Measurements from ENCODE around the gene CHGA. TPM values are rescaled to one million over a fixed set of nuclear protein-coding genes. Genes with fewer than 3 reads are reported as not detected.

Gene CHGA
- total RNA-seq, 1 experiment from 2014 or later: not detected

GRCh38 chr14:92959761-92960680 is 37.1 kb downstream of the CHGA start (continued):
- TF ChIP-seq ZBTB33 (IDR thresholded peaks at IDR 0.05; ENCODE audit: extremely low read depth, insufficient replicate concordance, low read length) (no peak), TCF7L2 (IDR thresholded peaks at IDR 0.05; ENCODE audit: borderline replicate concordance, extremely low read depth, insufficient read depth, insufficient read length) (no peak), CEBPB (IDR thresholded peaks at IDR 0.05; ENCODE audit: low read depth) (no peak)

GRCh38 chr14:92960706-92961566 is 38.0 kb downstream of the CHGA start:
- intact Hi-C loops (cut with micrococcal nuclease): no loop called here

More at GRCh38 chr14:92960706-92961566, 38.0 kb downstream of the CHGA start:
- H3K9me3 ChIP-seq (ENCODE audit: control insufficient read depth in 1 of 2, insufficient read depth in 1 of 2, low read depth in 1 of 2, low read length in 2 of 2): no peaks in the 10 kb centered on the region
- H3K9ac ChIP-seq (ENCODE audit: low read length): peak overlapping the region; percentile 46
- peak; percentile 32 for DNase-seq (ENCODE audit: low read depth, low spot score)
- ChIA-PET RAD21 (ENCODE audit: low non-redundant PET in 1 of 2, low total read pairs in 2 of 2, uncharacterized antibody in 2 of 2, unreplicated experiment in 2 of 2) (no interaction called here), POLR2A (no interaction called here), CTCF (interaction anchor here (1.5 kb wide), 1 partner anchor 9 kb away, joined by 5 read pairs; no protein-coding TSS in a partner anchor)
- no peak for TF ChIP-seq ELF1 (IDR thresholded peaks at IDR 0.05; ENCODE audit: borderline replicate concordance, low read depth)
- no peak for TF ChIP-seq ZFX (IDR thresholded peaks at IDR 0.05)
- no peak for TF ChIP-seq JUND (IDR thresholded peaks at IDR 0.05)
- TF ChIP-seq EZH2 (IDR thresholded peaks at IDR 0.05): no peak
- TF ChIP-seq, protein P1, sequence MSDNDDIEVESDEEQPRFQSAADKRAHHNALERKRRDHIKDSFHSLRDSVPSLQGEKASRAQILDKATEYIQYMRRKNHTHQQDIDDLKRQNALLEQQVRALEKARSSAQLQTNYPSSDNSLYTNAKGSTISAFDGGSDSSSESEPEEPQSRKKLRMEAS (IDR thresholded peaks at IDR 0.05): no peak
- no peak for TF ChIP-seq FOSL1 (IDR thresholded peaks at IDR 0.05; ENCODE audit: low read depth)
- TF ChIP-seq CEBPB (IDR thresholded peaks at IDR 0.05; ENCODE audit: low read depth): no peak
- TF ChIP-seq EZH2phosphoT487 (IDR thresholded peaks at IDR 0.05; ENCODE audit: borderline replicate concordance): no peak
- no peak for TF ChIP-seq ZNF274 (IDR thresholded peaks at IDR 0.05; ENCODE audit: low read depth, low read length)
- no peak for TF ChIP-seq POLR2AphosphoS5 (IDR thresholded peaks at IDR 0.05; ENCODE audit: low read depth, low read length)
- no peak for TF ChIP-seq EGR1 (IDR thresholded peaks at IDR 0.05; ENCODE audit: low read depth)
- TF ChIP-seq, protein P2, sequence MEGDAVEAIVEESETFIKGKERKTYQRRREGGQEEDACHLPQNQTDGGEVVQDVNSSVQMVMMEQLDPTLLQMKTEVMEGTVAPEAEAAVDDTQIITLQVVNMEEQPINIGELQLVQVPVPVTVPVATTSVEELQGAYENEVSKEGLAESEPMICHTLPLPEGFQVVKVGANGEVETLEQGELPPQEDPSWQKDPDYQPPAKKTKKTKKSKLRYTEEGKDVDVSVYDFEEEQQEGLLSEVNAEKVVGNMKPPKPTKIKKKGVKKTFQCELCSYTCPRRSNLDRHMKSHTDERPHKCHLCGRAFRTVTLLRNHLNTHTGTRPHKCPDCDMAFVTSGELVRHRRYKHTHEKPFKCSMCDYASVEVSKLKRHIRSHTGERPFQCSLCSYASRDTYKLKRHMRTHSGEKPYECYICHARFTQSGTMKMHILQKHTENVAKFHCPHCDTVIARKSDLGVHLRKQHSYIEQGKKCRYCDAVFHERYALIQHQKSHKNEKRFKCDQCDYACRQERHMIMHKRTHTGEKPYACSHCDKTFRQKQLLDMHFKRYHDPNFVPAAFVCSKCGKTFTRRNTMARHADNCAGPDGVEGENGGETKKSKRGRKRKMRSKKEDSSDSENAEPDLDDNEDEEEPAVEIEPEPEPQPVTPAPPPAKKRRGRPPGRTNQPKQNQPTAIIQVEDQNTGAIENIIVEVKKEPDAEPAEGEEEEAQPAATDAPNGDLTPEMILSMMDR (IDR thresholded peaks at IDR 0.05 in 2 of 3, conservative IDR thresholded peaks at IDR 0.05 in 1 of 3; ENCODE audit: borderline replicate concordance in 1 of 3, insufficient read depth in 1 of 3, low read depth in 2 of 3, low read length in 2 of 3): no peak
- no peak for TF ChIP-seq ATF3 (IDR thresholded peaks at IDR 0.05)
- TF ChIP-seq SRF (IDR thresholded peaks at IDR 0.05; ENCODE audit: low read depth): no peak
- TF ChIP-seq RAD21 (IDR thresholded peaks at IDR 0.05; ENCODE audit: low read depth): no peak
- no peak for TF ChIP-seq TCF7L2 (IDR thresholded peaks at IDR 0.05; ENCODE audit: borderline replicate concordance, extremely low read depth, insufficient read depth, insufficient read length)
- H3K9me2 ChIP-seq (ENCODE audit: insufficient read depth): no peaks in the 10 kb centered on the region
- peak overlapping the region in 1 of 2 experiments; percentile 22; a peak in 1 of 4 replicates for H3K4me3 ChIP-seq (replicated peaks in 1 of 2; ENCODE audit: low read depth in 1 of 2, low read length in 2 of 2)
- no peak overlapping the region for H2AFZ ChIP-seq (ENCODE audit: low read depth, low read length, poor library complexity, severe bottlenecking)
- no peak overlapping the region for H3K27ac ChIP-seq (ENCODE audit: low read depth, low read length)
- peaks cover 13 to 45% of the 10 kb centered on the region in 2 experiments for H3K4me1 ChIP-seq (ENCODE audit: control insufficient read depth in 1 of 2, insufficient read depth in 2 of 2, low read length in 2 of 2)
- H4K20me1 ChIP-seq (ENCODE audit: insufficient read depth): no peaks in the 10 kb centered on the region
- H3K79me2 ChIP-seq (ENCODE audit: insufficient read depth, low read length): peaks cover 4% of the 10 kb centered on the region; the same call in 1 of the 2 replicates
- H3K4me2 ChIP-seq (ENCODE audit: low read length): peak overlapping the region; percentile 76
- no peaks in the 10 kb centered on the region for H3K27me3 ChIP-seq (ENCODE audit: insufficient read depth, low read length)
- BruUV-seq (replicated peaks): no TSS peak
- peak; percentile 92 for ATAC-seq
- H3K36me3 ChIP-seq (ENCODE audit: control insufficient read depth in 1 of 2, insufficient read depth in 2 of 2, low read length in 2 of 2): peaks cover 0 to 5% of the 10 kb centered on the region in 2 experiments; a peak in 2 of 4 replicates

Measured in HCT116 (cell line).